HG03196 (cell line): ENCODE results near the gene ABR.
"Not testable (repeated sequence)": the region's sequence is repeated elsewhere in the genome, so short reads cannot be mapped to it uniquely, and the experiment has no call there.

Source experiments
- ATAC-seq: cut with Tn5 transposase; IDR thresholded peaks from one replicate; pipeline ENCODE4 v1.9.1; 2021; ENCODE audit not compliant: unreplicated experiment

The ABR gene

GRCh38 chr17:1073963-1074625, 105.7 kb downstream of the ABR start:
- ATAC-seq, result not testable (repeated sequence)

GRCh38 chr17:1073241-1073962, 106.4 kb downstream of the ABR start:
- no peak for ATAC-seq

GRCh38 chr17:1072551-1072961, 107.2 kb downstream of the ABR start:
- no peak for ATAC-seq

- ATAC-seq, result no peak
Observed at GRCh38 chr17:1071103-1071825, 108.5 kb downstream of the ABR start.

GRCh38 chr17:1070411-1070810, 109.4 kb downstream of the ABR start:
- ATAC-seq, result no peak

GRCh38 chr17:1069847-1070246, 109.9 kb downstream of the ABR start:
- no peak for ATAC-seq

GRCh38 chr17:1068356-1068755, 111.4 kb downstream of the ABR start:
- ATAC-seq, result no peak

GRCh38 chr17:1067282-1067956, 112.4 kb downstream of the ABR start:
- no peak for ATAC-seq

- not testable (repeated sequence) for ATAC-seq
Observed at GRCh38 chr17:1065416-1065815, 114.4 kb downstream of the ABR start.

- no peak for ATAC-seq
Observed at GRCh38 chr17:1060991-1061390, 118.8 kb downstream of the ABR start.

- ATAC-seq, result no peak
Observed at GRCh38 chr17:1059131-1059795, 120.5 kb downstream of the ABR start.

- no peak for ATAC-seq
Observed at GRCh38 chr17:1058423-1059130, 121.2 kb downstream of the ABR start.

- no peak for ATAC-seq
Observed at GRCh38 chr17:1056761-1057160, 123.0 kb downstream of the ABR start.

- no peak for ATAC-seq
Observed at GRCh38 chr17:1055751-1056645, 123.8 kb downstream of the ABR start.

GRCh38 chr17:1055231-1055630, 124.5 kb downstream of the ABR start:
- no peak for ATAC-seq

- no peak for ATAC-seq
Observed at GRCh38 chr17:1054656-1055055, 125.1 kb downstream of the ABR start.

- ATAC-seq, result no peak
Observed at GRCh38 chr17:1053661-1054360, 126.0 kb downstream of the ABR start.
